Inflammatory macrophage treated with lipopolysaccharide for 4 hours (primary cell): ENCODE measurements around the gene CTIF.

Source experiments
- DNase-seq: peaks from one replicate; pipeline ENCODE4 v3.0.0-alpha.2; 2020

CTIF gene

DNA sequence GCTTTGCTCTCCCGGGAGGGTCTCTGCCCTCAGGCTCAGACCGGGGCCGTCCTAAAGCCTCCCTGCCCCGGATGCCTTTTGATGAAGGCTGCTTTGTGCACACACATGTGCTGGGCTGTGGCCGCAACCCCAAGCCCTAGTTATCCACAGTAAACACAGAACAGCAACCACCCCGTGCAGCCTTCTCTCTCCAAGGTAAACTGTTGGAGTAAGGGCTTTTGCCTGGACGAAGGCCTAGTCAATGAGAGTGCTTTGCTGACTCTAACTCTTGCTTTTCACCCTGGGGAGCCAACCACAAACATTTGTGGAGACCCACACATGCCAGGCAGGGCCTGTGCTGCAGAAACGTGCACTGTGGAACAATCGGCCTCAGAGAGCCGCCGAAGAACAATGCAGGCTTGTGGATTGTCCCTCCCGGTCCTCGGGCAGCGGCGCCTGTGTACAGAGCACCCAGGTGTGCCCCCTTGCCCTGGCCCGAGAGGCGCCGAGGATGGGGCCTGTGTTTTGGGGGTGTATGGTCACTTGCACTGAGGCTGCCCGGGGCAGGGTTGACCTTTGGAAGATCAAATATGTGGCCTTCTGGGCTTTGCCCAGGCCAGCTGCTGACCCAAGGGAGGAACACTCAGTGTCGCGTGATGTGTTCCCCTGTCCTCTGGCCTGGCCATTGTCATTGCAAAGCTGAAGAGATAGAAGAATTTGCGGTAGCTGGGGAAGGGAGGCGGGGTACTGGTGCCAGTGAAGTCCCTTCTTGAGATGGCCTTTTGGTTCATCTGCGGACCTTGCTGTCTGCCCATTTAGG lies 37.0 kb downstream of the CTIF start:
- DNase-seq, result no peak

DNA sequence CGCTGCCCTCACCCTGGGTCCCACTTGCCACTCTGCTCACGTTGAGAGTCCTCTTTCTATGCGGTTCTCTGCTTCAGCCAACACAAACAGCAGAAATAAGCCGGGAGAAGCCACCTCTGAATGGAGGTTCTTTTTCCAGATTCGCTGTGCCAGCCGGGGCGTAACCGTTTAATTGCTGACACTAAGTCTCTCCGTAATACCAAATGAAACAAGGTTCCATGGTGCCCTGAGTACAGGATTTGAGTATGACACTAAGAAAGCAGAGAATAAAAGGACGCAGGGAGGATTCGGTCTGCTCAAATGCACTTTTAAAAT lies 37.6 kb downstream of the CTIF start:
- DNase-seq, result no peak

DNA sequence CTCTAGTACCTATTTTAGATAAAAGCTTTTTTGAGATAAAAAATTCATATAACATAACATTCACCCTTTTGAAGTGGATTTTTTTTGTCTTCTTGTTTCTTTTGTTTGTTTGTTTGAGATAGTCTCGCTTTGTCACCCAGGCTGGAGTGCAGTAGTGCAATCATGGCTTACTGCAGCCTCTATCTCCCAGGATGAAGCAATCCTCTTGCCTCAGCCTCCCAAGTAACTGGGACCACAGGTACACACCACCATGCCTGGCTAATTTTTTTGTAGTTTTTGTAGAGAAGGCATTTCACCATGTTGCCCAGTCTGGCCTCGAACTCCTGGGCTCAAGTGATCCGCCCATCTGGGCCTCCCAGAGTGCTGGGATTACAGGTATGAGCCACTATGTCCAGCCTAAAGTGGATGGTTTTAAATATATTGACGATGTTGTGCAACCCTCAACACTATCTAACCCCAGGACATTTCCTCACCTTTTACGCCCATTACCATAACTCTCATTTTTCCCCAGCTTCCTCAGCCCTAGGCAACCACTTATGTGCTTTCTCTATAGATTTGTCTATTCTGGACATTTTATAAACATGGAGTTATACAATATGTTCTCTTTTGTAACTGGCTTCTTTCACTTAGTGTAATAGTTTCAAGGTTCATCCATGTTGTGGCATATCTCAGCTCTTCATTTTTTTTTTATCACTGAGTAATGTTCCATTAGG lies 38.8 kb downstream of the CTIF start:
- no peak for DNase-seq

DNA sequence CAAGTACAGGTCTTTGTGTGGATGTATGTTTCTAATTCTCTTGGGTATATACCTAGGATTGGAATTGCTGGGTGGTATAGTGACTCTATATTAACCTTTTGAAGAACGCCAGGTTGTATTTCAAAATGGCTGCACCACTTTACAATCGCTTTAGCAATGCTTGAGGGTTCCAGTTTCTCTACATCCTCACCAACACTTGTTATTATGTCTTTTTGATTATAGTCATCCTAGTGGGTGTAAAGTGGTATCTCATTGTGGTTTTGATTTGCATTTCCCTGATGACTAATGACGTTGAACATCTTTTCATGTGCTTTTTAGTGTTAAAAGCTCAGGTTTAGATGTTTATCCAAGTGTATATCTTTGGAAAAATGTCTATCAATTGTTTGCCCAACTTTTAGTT lies 39.5 kb downstream of the CTIF start:
- no peak for DNase-seq

DNA sequence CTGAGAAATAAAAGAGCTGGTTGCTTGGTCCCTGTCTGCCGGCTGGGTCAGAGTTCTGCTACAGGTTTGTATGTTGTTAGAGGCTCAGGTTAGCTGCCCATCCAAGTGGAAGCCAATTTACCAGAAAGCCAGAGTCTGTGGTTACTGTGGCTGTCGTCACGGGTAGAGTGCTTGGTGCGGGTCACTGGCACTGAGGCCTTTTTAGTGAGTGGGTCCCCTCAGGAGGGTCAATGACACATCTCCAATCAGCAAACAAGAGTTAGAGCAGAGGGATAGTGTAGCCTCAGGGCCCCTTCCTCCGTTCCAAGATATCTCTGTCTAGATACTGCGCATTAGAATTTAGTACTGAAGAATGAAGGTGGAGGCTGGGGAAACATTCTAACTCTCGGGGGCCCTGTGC lies 41.2 kb downstream of the CTIF start:
- DNase-seq, result no peak

DNA sequence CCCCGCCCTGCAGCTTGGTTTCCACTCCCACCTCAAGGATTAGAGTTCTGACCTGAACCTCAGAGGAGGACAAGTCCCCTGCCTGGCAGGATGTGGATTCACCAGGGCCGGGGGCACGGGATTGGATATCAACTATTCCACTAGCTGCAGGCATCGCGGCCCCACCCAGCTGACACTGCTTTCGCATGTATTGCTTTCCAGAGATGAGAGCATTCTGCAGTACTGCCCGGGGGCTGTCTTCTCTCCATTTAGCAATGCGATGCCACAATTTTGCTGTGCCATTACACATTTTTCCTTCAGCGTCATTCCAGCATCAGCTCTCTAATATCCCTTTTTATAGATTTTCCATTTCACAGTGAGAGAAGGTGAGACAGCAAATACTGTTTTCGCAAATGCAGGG lies 42.0 kb downstream of the CTIF start:
- DNase-seq, result no peak

DNA sequence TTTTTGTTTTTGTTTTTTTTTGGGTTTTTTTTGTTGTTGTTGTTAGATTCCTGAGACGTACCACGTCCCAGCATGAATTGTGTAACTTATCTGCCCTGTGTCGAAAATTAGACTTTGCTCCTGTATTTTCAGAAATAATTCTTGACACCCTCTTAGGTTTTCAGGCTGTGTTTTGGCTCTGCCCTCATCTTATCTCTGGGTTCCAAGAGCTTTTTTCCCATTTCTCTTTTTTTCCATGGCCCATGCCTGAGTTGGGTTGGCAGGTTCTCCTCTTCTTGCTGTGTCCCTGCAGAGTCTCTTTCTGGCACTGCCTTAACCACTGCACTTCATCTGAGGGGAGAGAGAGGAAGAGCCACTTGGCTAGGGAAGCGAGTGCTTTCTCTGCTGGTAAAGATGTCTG lies 42.4 kb downstream of the CTIF start:
- DNase-seq, result no peak

DNA sequence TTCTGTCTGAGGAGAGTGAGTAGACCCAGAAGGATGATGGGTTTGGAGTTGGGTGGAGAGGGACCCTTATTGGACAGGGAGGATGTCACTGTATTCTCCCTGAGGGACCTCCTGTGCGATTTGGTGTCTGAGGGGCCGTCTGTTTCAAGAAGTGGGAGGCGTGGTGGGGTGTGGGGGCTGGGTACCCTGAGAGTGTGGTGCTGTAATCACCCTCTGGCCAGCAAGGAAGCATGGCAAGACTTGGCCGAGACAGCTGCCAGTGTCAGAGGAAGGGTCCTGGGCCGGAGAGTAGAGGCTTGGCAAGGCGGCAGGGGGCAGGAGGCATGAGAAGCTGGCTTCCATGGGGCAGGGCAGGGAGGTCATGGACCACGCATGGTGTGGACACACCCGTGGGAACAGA lies 43.1 kb downstream of the CTIF start:
- DNase-seq, result no peak

DNA sequence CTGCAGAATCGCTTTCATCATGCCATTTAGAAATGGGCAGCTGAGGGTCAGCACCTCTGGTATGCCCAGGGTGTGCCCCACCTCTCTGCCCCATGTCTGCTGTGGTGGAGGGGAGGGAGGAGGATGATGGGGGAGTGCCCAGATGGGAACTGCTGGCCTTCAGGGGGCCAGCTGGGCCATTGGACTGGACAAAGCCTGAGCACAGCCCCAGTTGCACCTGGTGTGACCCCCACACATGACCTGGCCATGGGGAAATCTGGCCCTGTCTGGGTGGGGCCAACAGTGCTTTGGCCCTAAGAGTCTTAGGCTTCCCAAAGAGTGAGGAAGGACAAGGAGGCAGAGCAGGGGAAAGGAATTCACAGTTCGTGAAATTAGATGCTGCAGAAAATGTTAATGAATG lies 44.1 kb downstream of the CTIF start:
- no peak for DNase-seq

DNA sequence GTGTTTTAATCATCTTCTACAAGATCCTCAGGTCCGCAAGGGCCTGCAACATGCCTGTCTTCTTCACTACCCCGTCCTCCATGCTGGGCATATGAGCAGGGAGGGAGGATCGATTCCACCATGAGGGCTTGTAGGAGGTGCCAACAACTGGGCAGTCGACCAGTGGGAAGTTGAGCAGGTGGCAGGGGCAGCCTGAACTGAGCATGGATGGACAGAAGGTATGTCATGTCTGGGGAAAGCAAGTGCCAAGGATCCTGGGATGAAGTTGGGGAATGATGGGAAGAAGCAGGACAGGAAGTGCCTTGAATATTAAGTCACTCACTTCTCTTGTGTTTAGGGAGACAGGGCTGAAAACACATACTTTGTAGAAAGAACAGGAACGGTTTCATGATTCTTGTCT lies 44.7 kb downstream of the CTIF start:
- no peak for DNase-seq

DNA sequence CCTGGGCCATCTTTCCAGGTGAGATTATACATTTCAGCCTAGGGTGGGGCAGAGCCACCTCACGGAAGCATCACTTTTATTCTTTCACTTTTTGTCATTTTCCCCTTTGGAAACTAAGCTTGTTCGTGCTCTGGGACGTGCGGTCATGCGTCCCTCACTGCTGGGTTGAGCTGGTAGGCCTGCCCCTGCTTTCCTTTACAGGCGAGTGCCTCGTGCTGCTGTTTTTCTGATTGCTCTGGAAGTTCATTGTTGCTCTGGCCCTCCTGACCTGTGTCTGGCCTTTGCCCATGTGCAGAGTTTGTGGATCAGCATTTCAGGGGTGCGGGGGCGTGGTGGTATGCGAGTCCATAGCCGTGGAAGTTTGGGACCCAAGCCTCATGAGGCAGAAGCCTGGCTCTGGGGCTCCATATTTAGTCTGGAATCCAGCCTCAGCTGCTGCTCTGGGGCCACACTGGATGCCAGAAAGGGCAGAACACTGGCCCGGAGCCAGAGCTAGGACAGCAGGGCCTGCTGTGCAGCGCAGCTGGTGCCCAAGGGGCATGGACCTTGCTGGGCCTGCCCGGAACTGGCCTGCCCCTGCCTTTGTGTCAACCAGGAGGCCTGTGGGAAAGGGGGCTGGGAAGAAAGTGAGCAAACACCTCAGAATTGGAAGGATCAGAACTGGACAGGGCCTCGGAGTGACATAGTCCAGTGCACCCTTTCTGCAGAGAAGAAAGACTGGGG lies 51.1 kb downstream of the CTIF start:
- no peak for DNase-seq

DNA sequence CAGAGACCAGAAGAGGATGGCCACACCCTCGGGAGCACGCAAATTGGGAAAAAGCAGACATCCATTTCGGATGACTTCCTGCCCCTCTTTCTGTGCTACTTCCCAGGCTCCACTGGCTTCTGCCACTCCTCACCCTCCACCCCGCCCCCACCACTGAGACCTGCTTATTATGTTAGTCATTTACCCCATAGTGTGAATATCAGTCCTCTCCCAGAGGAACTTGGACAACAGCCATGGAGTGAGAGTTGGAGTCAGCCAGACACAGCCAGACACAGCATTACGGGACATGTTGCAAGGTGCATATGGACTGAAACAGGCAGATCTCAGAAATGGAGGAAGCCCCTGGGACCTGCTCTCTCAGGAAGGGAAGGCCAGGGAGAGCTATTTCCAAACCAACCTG lies 51.8 kb downstream of the CTIF start:
- DNase-seq, result no peak

DNA sequence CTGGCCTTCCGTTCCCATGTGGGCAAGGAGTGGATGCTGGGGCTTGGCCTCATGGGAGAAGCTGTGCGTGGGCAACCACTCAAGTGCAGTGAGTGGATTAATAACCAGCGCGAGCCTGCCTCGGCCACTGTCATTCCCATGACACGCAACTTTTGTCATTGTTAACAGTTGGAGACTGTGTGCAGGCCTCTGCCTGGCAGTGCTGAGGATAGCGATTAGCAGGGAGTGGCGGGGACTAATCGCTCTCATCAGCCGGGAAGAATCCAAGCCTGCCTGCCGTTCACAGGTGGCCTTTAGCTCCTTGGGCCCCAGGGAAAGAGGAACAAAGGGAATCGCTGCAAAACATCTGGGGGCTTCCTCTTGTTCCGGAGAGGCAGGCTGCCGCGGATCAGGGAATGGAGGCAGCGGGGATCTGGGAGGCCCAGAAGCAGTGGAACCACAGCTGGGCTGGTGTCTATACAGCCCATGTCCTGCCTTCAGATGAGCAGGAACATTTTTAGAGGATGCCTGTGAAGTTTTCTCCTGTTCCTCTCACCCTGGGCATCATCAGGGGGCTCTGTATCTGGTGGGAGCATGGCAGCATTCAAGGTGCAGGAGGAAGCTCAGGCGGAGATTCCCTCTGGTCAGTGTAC lies 53.8 kb downstream of the CTIF start:
- DNase-seq, result no peak

DNA sequence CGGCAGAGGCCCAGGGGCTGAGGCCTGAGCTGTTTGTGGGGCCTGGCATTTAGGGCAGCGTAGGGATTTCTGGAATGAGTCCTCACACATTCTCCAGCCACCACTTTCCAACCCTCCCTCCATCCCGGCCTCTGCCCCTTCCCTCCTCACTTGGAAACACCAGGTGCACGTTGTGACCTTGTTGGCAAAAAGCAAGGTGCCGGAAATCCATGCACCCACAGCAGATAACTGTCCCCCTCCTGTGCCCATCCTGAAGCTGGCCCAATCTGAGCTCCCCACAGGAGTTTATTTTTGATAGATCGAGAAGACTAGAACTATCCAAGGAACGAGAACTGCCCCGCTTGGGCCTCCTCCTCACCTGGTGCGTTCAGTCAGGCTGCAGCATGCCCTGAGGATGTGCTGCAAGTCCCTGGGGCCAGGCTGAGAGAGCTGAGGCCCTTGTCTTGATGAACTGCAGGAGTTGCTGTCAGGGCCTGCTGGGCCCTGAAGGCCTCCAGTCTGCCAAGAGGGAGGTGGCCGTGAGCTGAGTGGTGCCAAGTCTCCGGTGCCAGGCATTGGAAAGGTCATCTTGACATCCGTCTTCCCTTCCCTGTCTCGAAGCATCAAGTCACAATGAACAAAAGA lies 55.8 kb downstream of the CTIF start:
- DNase-seq, result no peak

DNA sequence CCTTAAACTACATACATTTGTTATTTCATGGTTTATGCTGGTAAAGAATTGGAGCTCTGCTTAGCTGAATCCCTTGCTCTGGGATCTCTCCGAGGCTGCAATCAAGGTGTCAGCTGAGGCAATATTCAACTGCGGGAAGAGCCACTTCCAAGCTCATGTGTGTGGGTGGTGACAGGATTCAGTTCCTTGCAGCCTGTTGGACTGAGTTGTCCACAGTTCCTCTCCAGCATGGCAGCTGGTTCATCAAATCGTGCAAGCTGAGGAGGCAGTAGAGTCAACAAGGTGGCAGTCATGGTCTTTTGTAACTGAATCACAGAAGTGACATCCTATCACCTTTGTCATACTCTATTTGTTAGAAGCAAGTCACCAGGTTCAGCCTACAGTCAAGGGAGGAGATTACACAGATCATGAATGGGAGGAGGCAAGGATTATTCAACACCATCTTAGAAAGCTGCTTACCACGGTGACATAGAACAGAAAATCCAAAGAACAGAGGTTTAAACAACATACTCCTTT lies 56.9 kb downstream of the CTIF start:
- peak; percentile 4 for DNase-seq

DNA sequence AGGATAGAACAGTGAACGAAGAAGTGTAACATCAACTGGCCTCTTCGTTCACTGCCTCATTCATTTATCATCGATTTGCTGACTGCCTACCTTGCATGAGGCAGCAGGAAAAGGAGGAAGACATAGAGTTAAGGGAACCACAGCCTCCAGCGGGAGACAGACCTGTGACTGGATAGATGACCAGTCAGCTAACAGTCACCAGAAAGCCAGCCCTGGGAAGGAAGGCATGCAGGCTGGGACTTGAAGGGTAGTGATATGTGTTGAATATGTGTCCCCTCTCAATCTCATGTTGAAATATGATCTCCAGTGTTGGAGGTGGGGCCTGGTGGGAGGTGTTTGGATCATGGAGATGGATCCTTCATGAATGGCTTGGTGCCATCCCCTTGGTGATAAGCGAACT lies 58.3 kb downstream of the CTIF start:
- DNase-seq, result no peak

DNA sequence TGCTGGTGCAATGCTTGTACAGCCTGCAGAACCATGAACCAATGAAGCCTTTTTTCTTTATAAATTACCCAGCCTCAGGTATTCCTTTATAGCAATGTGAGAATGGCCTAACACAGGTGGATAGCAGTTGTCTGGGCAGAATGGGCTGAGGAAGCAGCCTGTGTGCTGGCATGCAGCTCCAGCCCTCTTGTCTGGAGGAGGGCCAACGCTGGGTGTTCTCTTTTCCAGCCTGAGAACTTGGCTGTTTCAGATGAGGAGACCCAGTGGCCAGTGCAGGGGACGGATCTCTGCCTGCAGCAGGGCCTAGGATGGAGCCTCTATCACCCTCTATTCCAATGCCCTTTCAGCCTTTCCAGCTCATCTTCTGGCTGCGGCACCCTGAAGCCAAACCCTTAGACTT lies 58.8 kb downstream of the CTIF start:
- no peak for DNase-seq

DNA sequence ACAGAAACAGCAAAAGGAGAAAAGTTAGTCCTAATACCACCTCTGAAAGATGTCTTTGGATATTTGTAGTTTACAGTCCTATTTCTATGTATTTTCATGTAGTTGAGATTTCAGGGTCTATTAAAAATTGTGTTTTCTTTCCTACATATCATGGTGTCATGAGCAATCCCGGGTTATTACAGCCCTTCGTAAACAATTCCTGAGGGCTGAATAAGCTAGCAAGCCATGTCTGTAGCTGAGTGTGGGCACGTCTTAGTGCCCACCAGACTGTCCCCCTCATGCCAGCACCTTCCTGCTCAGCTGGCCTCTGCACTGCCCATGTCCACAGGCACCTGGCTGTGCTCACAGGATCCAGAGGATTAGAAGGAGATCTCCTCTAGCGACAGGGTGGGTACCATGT lies 60.6 kb downstream of the CTIF start:
- no peak for DNase-seq

DNA sequence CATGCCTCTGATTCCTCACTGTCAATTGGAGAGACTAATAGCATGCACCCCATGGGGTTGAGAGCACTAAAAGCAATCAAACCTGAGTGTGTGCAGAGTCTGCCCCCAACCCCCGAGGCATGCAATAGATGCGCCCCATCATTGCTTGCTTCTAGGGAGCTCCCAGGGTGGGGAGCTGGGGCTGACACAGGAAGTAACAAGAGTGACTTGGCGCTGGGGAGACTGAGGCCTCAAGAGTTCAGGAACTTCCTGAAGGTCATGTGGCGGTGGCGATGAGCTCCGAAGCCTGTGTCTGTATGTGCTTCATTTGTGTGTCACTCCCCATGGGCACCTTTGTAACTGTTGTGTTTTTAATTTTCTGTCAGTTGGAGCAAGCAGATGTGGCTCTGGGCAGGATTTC lies 61.2 kb downstream of the CTIF start:
- DNase-seq, result no peak

DNA sequence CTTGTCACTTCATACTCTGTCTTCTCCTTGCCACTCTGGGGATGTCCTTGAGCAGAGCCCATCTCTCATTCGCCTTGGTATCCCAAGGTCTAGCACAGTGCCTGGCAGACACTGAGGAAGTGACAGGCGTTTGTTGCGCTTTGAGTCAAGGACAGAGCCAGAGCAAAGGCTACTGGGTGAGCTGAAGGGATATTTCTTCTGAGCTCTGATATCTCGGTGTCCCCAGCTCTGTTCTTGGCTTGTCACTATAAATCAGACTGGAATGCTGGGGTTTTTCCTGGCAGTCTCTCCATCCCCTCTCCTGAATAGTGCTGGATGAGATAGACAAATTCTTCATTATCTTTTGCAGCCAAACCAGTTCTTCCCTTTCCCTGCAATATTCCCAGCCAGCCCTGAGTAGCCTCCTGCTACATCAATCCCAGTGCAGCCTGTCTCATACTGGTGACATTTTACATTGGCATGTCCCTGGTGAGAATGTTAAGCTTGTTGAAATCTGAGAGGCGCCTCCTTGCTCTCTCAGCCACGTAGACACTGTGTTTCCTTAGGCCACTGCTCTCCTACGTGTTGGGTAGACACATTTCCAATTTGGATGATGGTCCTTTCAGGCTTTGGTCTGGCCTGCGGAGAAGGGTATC lies 61.7 kb downstream of the CTIF start:
- DNase-seq, result no peak

DNA sequence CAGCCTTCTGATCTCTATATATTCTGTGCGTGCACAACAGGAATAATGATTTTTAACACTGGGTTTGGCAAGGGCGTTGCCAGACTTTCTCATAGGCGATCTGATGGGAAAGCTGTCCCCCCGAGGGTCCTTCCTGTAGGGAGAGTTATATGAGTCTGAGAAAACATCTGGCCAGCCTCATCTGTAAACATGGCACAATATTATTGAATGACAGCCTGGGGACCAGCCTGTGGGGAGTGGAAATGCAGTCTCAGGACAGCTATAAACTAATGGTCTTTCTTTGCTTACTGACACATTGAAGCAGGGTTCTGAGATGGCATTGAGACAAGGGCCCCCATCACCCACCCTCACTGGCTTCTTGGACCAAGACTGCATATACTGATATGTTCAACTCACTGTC lies 62.5 kb downstream of the CTIF start:
- no peak for DNase-seq

DNA sequence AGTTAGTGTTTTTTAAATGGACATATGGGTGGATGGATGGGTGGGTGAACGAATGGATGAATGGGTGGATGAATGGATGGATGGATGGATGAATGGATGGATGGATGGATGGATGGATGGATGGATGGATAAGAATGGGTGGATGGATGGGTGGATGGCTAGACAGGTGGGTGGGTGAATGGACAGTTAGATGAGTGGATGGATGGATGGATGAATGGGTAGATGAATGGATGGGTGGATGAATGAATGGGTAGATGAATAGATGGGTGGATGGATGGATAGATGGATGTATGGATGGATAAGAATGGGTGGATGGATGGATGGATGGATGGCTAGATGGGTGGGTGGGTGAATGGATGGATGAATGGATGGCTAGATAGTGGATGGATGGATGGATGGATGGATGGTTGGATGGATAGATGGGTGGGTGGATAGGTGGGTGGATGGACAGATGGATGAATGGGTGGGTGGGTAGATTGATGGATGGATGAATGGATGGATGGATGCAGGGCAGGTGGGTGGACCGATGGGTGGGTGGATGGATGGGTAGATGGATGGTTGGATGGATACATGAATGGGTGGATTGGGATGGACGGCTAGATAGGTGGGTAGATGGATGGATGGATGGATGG lies 64.0 kb downstream of the CTIF start:
- no peak for DNase-seq
